CD4-positive, alpha-beta memory T cell (primary cell): ENCODE measurements around the gene RHBDL1. TPM values are rescaled to one million over a fixed set of nuclear protein-coding genes. Genes with fewer than 3 reads are reported as not detected.
A peak's percentile ranks its signal among the peaks of the same experiment; 100 is the strongest.
"Not testable (repeated sequence)": the region's sequence is repeated elsewhere in the genome, so short reads cannot be mapped to it uniquely, and the experiment has no call there.

Experiments
- CTCF ChIA-PET: fragments of 350-600 bp; sonication (Branson Sonifier 250); formaldehyde crosslinking; loops from one replicate; lab custom pipeline; 2021; ENCODE audit warnings: inconsistent platforms; ENCODE audit not compliant: partially characterized antibody; lab: Charles Lee
- POLR2A ChIA-PET: fragments of 350-600 bp; sonication (Branson Sonifier 250); formaldehyde crosslinking; loops from one replicate; lab custom pipeline; 2021; ENCODE audit not compliant: partially characterized antibody; lab: Charles Lee
- DNase-seq, 5 donors: peaks; one replicate each; pipeline versions ENCODE4 v3.0.0 to v3.0.0-alpha.2; 2020 to 2022; ENCODE audit warnings: mixed read lengths in 1 of 5
- H3K27ac ChIP-seq: one replicate; pipeline ENCODE4 v1.7.0; 2013; ENCODE audit warnings: low read depth, low read length
- H3K27me3 ChIP-seq: 2 replicates; pipeline ENCODE4 v1.7.0; 2013; ENCODE audit warnings: mild to moderate bottlenecking, low read length, moderate library complexity; ENCODE audit not compliant: insufficient read depth
- H3K36me3 ChIP-seq: 2 replicates; pipeline ENCODE4 v1.7.0; 2013; ENCODE audit warnings: mild to moderate bottlenecking, low read length, moderate library complexity; ENCODE audit not compliant: insufficient read depth
- H3K4me1 ChIP-seq: 2 replicates; pipeline ENCODE4 v1.7.0; 2013; ENCODE audit warnings: mild to moderate bottlenecking, low read length, moderate library complexity; ENCODE audit not compliant: insufficient read depth
- H3K4me3 ChIP-seq, 2 donors: one replicate each; pipeline ENCODE4 v1.7.0; 2013; ENCODE audit warnings: low read length in 2 of 2, mild to moderate bottlenecking in 1 of 2
- H3K9me3 ChIP-seq, 2 donors: one replicate each; pipeline ENCODE4 v1.7.0; 2013; ENCODE audit warnings: low read length in 2 of 2, control low read depth in 1 of 2; ENCODE audit not compliant: control insufficient read depth in 1 of 2
- H3K27ac Mint-ChIP-seq, 7 donors: one replicate each; pipeline ENCODE4 v1.8.0; 2020 to 2021; ENCODE audit warnings: mixed read lengths in 7 of 7, mild to moderate bottlenecking in 6 of 7, inconsistent platforms in 3 of 7, moderate library complexity in 3 of 7
- H3K27me3 Mint-ChIP-seq, 2 donors: one replicate each; pipeline ENCODE4 v1.8.0; 2020 to 2021; ENCODE audit warnings: mixed read lengths in 2 of 2
- H3K36me3 Mint-ChIP-seq, 2 donors: one replicate each; pipeline ENCODE4 v1.8.0; 2020 to 2021; ENCODE audit warnings: mixed read lengths in 2 of 2, inconsistent platforms in 1 of 2, mild to moderate bottlenecking in 1 of 2
- H3K4me1 Mint-ChIP-seq, 4 donors: one replicate each; pipeline ENCODE4 v1.8.0; 2020 to 2021; ENCODE audit warnings: mixed read lengths in 4 of 4, mild to moderate bottlenecking in 1 of 4
- H3K4me3 Mint-ChIP-seq, 8 donors: one replicate each; pipeline ENCODE4 v1.8.0; 2020 to 2021; ENCODE audit warnings: mixed read lengths in 8 of 8, mild to moderate bottlenecking in 7 of 8, moderate library complexity in 6 of 8, inconsistent platforms in 3 of 8
- H3K9me3 Mint-ChIP-seq, 8 donors: one replicate each; pipeline ENCODE4 v1.8.0; 2020 to 2021; ENCODE audit warnings: mixed read lengths in 8 of 8, mild to moderate bottlenecking in 5 of 8, inconsistent platforms in 3 of 8, moderate library complexity in 1 of 8
- intact Hi-C: fragments of 100-400 bp; cut with micrococcal nuclease; formaldehyde crosslinking; loops from one replicate; pipeline ENCODE4 v1.15.1; 2023
- polyA plus RNA-seq, 2 donors: library from polyadenylated mRNA; unstranded; fragments of 300-500 nt; fragmentation: Illumina TruSeq; gene quantifications; one replicate each; pipeline ENCODE4 v1.2.3, GENCODE V29; 2021
- total RNA-seq, 2 experiments: library from RNA; stranded (reverse); gene quantifications; one replicate each; pipeline ENCODE4 v1.2.3, GENCODE V29; 2021

The RHBDL1 gene
- total and polyA plus RNA-seq, 4 experiments from 2014 or later, result 2.1 to 2.8 (median 2.3) TPM

DNA sequence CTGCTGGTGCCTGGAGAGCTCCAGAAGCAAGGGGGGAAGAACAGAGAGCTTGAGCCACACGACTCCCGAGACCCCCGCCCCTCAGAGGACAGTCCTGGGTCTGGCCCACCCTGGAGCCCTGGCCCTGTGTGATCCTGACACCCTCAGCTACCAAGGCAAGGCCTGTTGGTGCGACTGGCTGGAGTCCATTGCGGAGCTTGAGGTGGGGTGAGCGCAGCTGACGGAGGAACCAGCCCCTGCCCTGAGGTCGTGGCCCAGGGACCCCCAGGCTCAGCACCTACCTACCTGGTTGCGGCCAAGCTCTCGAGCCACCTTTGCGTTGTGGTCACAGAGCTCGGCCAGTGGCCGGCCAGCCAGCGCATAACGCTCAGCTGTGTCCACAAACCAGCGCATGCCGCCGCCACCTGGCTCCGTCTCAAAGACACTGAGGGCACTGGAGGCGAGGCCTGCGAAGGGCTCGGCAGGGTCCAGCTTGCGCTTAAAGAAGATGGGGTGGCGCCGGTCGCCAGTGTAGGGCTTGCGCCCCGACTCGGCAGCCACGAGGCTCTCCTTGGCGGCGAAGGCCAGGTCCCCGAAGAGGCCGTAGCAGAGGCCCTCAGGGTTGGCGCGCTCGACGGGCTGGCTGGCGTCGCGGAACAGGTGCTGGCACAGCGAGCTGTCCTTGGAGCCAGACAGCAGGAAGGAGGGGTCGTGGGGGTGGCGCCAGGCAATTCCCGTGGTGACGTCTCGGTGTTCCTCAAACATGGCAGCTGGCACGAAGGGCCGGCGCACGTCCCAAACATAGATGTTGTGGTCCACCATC lies 11.2 kb downstream of the RHBDL1 start:
- Histone ChIP-seq H3K27ac (no peak overlapping the region), H3K4me1 (peaks cover 58% of the 10 kb centered on the region), H3K36me3 (peaks cover 9% of the 10 kb centered on the region), H3K9me3 (no peaks in the 10 kb centered on the region), H3K27me3 (no peaks in the 10 kb centered on the region), H3K4me3 (no peak overlapping the region)
- POLR2A ChIA-PET, result interaction anchor here (1.0 to 10.2 kb wide), 2 partner anchors 6 to 14 kb away, joined by 3 to 212 read pairs; partner anchors contain the start of gene WDR24
- peaks cover 4 to 11% of the 10 kb centered on the region in 2 donors for H3K36me3 Mint-ChIP-seq
- no peak overlapping the region for H3K27ac Mint-ChIP-seq
- DNase-seq, result no peak
- CTCF ChIA-PET, result interaction anchor here (1.0 kb wide), 2 partner anchors 9 to 26 kb away, joined by 3 to 4 read pairs; no protein-coding TSS in a partner anchor
- H3K27me3 Mint-ChIP-seq, result no peaks in the 10 kb centered on the region
- peaks cover 0 to 3% (median 0%) of the 10 kb centered on the region in 8 donors for H3K9me3 Mint-ChIP-seq
- H3K4me1 Mint-ChIP-seq, result peaks cover 10 to 51% (median 28%) of the 10 kb centered on the region in 4 donors
- peak overlapping the region in 3 of 8 donors; percentile 17 to 59 (median 51) for H3K4me3 Mint-ChIP-seq
- intact Hi-C loops, result no loop called here

DNA sequence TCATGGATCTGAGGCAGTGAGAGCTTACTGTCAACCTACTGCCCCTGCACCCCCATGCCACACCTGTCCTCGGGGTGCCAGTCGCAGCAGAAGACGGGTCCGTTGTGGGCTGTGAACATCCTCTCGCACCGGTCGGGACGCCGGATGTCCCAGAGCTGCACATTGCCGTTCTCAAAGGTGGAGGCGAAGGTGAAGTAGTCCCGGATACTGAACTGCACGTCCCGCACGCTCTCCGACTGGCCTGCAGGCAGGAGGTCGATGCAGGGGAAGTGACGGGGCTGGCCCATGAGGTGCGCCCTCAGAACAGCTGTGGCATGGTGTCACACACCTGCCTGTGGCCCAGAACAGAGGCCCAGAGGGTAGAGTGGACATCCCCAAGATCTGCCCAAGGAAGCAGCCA lies 12.0 kb downstream of the RHBDL1 start:
- peaks cover 50% of the 10 kb centered on the region for H3K4me1 ChIP-seq
- H3K4me3 Mint-ChIP-seq, result peak overlapping the region in 2 of 8 donors; percentile 2 to 30
- H3K27me3 Mint-ChIP-seq, result no peaks in the 10 kb centered on the region
- H3K9me3 ChIP-seq, result no peaks in the 10 kb centered on the region
- no peak overlapping the region for H3K27ac ChIP-seq
- ChIA-PET POLR2A (interaction anchor here (0.9 to 10.2 kb wide), 3 partner anchors 5 to 27 kb away, joined by 4 to 212 read pairs (median 5); partner anchors contain the start of genes METRN, RHBDL1 and WDR24), CTCF (interaction anchor here (0.8 kb wide), 1 partner anchor 34 kb away, joined by 3 read pairs; the partner anchor contains the start of gene ANTKMT)
- peaks cover 11 to 43% (median 28%) of the 10 kb centered on the region in 4 donors for H3K4me1 Mint-ChIP-seq
- no peak overlapping the region for H3K27ac Mint-ChIP-seq
- no peak overlapping the region for H3K4me3 ChIP-seq
- no peaks in the 10 kb centered on the region for H3K27me3 ChIP-seq
- H3K9me3 Mint-ChIP-seq, result peaks cover 0 to 1% (median 0%) of the 10 kb centered on the region in 8 donors
- peaks cover 4% of the 10 kb centered on the region for H3K36me3 ChIP-seq
- DNase-seq, result no peak
- intact Hi-C loops, result no loop called here
- H3K36me3 Mint-ChIP-seq, result peaks cover 1 to 6% of the 10 kb centered on the region in 2 donors

DNA sequence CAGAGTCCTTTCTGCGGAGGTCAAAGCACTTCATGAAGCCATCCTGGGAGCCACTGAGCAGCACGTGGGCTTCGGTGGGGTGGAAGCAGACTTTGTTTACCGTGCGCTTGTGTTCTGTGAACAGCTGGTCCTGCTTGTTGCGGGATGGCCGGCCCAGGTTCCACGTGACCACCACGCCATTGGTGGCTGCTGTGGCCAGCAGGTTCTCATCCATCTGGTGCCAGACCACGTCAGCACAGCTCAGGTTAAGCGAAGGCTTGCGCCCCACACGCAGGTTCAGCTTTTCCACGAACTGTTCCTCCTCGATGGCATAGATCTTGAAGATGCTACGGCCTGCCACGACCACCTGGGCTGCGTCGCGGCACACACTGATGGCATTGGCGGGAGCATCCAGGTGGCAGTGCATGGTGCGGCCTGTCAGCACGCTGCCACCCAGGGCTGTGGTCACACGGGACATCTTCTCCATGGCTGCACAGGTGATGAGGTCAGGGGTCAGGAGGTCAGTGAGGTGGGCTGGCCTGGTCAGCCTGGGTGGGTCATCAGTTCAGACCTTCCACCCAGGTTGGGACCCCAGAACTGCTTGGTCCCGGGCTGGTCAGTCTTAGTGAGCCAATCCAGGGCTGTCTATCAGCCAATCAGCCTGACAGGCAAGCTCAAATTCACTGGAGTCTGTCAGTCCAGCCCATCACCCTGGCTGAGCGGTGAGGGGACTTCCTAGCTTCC lies 13.9 kb downstream of the RHBDL1 start:
- Mint-ChIP-seq H3K4me1 (peaks cover 10 to 41% (median 27%) of the 10 kb centered on the region in 4 donors), H3K27ac (peak overlapping the region; percentile 88 to 93 (median 92)), H3K27me3 (no peaks in the 10 kb centered on the region), H3K36me3 (peaks cover 0 to 2% of the 10 kb centered on the region in 2 donors), H3K4me3 (peak overlapping the region; percentile 89 to 94 (median 90)), H3K9me3 (peaks cover 0 to 1% (median 0%) of the 10 kb centered on the region in 8 donors)
- peaks cover 38% of the 10 kb centered on the region for H3K4me1 ChIP-seq
- no peaks in the 10 kb centered on the region for H3K36me3 ChIP-seq
- no peaks in the 10 kb centered on the region for H3K9me3 ChIP-seq
- no peak for DNase-seq
- peak overlapping the region; percentile 70 to 93 for H3K4me3 ChIP-seq
- POLR2A ChIA-PET, result interaction anchor here (1.5 to 8.0 kb wide), 13 partner anchors 7 to 53 kb away, joined by 4 to 212 read pairs (median 8); partner anchors contain the start of genes ANTKMT, CCDC78, HAGHL and JMJD8
- intact Hi-C loops, result no loop called here
- H3K27ac ChIP-seq, result peak overlapping the region; percentile 64
- H3K27me3 ChIP-seq, result no peaks in the 10 kb centered on the region
- CTCF ChIA-PET, result interaction anchor here (1.0 to 1.8 kb wide), 3 partner anchors 13 to 23 kb away, joined by 3 to 4 read pairs (median 4); no protein-coding TSS in a partner anchor

DNA sequence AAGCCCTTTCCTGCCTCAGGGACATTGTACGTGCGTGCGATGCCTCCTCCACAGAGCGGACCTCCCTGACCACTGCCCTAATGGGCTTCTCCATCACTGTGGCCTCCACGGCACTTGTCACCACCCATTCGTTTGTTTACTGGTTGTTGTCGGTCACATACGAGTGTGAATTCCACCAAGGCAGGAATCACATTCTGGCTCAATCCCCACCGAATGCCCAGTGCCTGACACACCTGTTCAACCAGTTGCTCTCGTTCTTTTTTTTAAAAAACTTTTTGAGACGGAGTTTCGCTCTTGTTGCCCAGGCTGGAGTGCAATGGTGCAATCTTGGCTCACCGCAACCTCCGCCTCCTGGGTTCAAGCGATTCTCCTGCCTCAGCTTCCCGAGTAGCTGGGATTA lies 15.8 kb downstream of the RHBDL1 start:
- H3K4me1 Mint-ChIP-seq, result peaks cover 14 to 46% (median 30%) of the 10 kb centered on the region in 4 donors
- H3K9me3 ChIP-seq, intact Hi-C loops, H3K36me3 ChIP-seq, H3K9me3 Mint-ChIP-seq, H3K27me3 ChIP-seq, H3K27me3 Mint-ChIP-seq, CTCF ChIA-PET, H3K27ac ChIP-seq, H3K36me3 Mint-ChIP-seq, H3K4me3 ChIP-seq, DNase-seq: not testable (repeated sequence)
- POLR2A ChIA-PET, result interaction anchor here (2.4 to 8.0 kb wide), 3 partner anchors 9 to 33 kb away, joined by 18 to 212 read pairs (median 166); partner anchors contain the start of genes ANTKMT, CCDC78, HAGHL and JMJD8
- H3K4me3 Mint-ChIP-seq, result peak overlapping the region; percentile 62 to 94 (median 89)
- peaks cover 34% of the 10 kb centered on the region for H3K4me1 ChIP-seq
- peak overlapping the region in 4 of 7 donors; percentile 57 to 91 (median 84) for H3K27ac Mint-ChIP-seq

DNA sequence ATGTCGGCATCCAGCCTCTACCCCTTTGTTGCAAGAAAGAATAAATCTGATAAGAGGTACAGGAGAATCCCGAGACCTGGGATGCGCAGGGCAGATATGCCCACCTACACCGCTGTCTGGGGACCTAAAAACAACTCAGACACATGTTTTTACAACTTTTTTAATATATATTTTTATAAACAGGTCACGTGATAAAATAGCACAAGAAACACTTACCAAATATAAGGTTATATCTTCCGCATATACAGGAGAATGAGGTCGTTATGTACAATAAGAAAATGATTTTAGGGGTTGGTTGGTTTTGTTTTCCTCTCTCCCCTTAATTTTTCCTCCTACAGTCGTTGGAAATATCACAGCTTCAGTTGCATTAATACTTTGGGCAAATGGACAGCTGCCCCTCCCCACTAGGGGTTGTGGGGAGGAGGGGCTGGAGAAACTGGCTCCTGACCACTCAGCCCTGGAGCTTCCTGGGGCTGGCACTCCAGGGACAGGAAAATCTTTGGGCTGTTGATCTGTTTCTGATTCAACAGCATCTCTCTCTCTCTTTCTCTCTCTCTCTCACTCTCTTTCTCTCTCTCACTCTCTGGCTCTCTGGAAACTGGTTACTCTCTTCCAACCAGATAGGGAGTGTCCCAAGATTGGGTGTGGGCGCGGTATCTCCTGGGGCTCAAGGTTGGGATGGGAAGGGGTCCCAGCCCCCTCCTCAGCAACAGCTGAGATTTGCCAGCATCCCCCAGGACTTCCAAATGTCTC lies 17.1 kb downstream of the RHBDL1 start:
- Histone ChIP-seq H3K4me3 (no peak overlapping the region), H3K27me3 (no peaks in the 10 kb centered on the region), H3K4me1 (peaks cover 39% of the 10 kb centered on the region), H3K27ac (no peak overlapping the region), H3K36me3 (no peaks in the 10 kb centered on the region), H3K9me3 (no peaks in the 10 kb centered on the region)
- peaks cover 0 to 4% (median 0%) of the 10 kb centered on the region in 8 donors for H3K9me3 Mint-ChIP-seq
- intact Hi-C loops, result no loop called here
- peaks cover 0 to 9% of the 10 kb centered on the region in 2 donors for H3K36me3 Mint-ChIP-seq
- H3K4me1 Mint-ChIP-seq, result peaks cover 17 to 55% (median 32%) of the 10 kb centered on the region in 4 donors
- ChIA-PET POLR2A (interaction anchor here (1.2 to 8.0 kb wide), 4 partner anchors 10 to 56 kb away, joined by 4 to 212 read pairs (median 93); partner anchors contain the start of genes ANTKMT, CCDC78, HAGHL and JMJD8), CTCF (interaction anchor here (1.9 kb wide), 1 partner anchor 20 kb away, joined by 6 read pairs; no protein-coding TSS in a partner anchor)
- H3K27me3 Mint-ChIP-seq, result no peaks in the 10 kb centered on the region
- H3K27ac Mint-ChIP-seq, result peak overlapping the region in 6 of 7 donors; percentile 9 to 91 (median 56)
- H3K4me3 Mint-ChIP-seq, result peak overlapping the region in 7 of 8 donors; percentile 12 to 72 (median 36)
- DNase-seq, result no peak

DNA sequence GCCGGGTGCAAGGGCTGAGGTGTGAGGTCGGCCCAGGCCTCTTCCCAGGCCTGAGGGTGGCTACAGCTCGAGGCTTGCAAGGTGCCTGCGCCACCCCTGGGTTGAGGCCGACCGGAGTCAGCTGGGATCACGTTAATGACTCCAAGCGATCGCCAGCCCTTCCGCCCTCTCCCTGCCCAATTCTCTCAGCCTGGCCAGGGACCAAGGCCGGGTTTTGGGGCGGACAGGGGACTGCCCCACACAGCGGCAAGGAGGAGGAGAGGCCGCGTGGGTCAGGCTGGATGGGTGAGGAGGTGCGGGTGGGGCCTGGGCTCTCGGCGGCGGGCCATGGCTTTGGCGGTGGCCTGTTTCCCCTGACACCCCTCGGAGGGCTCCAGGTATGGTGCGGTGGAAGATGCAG lies 17.9 kb downstream of the RHBDL1 start:
- ChIA-PET CTCF (interaction anchor here (1.9 kb wide), 1 partner anchor 19 kb away, joined by 6 read pairs; no protein-coding TSS in a partner anchor), POLR2A (interaction anchor here (3.3 to 8.0 kb wide), 3 partner anchors 11 to 57 kb away, joined by 20 to 212 read pairs (median 166); partner anchors contain the start of genes ANTKMT, CCDC78, HAGHL and JMJD8)
- Mint-ChIP-seq H3K4me3 (peak overlapping the region in 2 of 8 donors; percentile 21), H3K27me3 (no peaks in the 10 kb centered on the region), H3K4me1 (peaks cover 17 to 59% (median 32%) of the 10 kb centered on the region in 4 donors), H3K27ac (peak overlapping the region in 3 of 7 donors; percentile 4 to 91 (median 57)), H3K9me3 (peaks cover 0 to 4% (median 0%) of the 10 kb centered on the region in 8 donors), H3K36me3 (peaks cover 0 to 9% of the 10 kb centered on the region in 2 donors)
- intact Hi-C loops, result no loop called here
- H3K9me3 ChIP-seq, result no peaks in the 10 kb centered on the region
- peaks cover 40% of the 10 kb centered on the region for H3K4me1 ChIP-seq
- no peaks in the 10 kb centered on the region for H3K36me3 ChIP-seq
- no peak for DNase-seq
- H3K27ac ChIP-seq, result no peak overlapping the region
- no peaks in the 10 kb centered on the region for H3K27me3 ChIP-seq
- H3K4me3 ChIP-seq, result no peak overlapping the region
